Esophagus squamous epithelium (tissue), 4 donors: ENCODE measurements around the gene RRBP1.

Experiments used
- CTCF ChIP-seq, 6 experiments: fragments of 450-650 bp in 4 of 6; fragments of 200-600 bp in 2 of 6; sonication (generic) in 2 of 6; IDR thresholded peaks; one replicate each; pipeline ENCODE4 v1.5.1; 2016 to 2019; ENCODE audit warnings: antibody characterized with exemption in 6 of 6, mild to moderate bottlenecking in 4 of 6, moderate library complexity in 4 of 6
- POLR2A ChIP-seq, 4 donors: fragments of 450-650 bp; IDR thresholded peaks; one replicate each; pipeline ENCODE4 v1.6.1; 2017; ENCODE audit warnings: antibody characterized with exemption in 4 of 4, mild to moderate bottlenecking in 4 of 4, moderate library complexity in 3 of 4

GRCh38 chr20:17618673-17619013 is 63.4 kb downstream of the RRBP1 start:
- no peak for TF ChIP-seq CTCF (IDR thresholded peaks at IDR 0.05)
- no peak for TF ChIP-seq POLR2A (IDR thresholded peaks at IDR 0.05)
